Measurements from ENCODE around the gene MKRN2OS.

The MKRN2OS gene

GRCh38 chr3:12579456-12579855 lies 34.2 kb upstream of the MKRN2OS start:
- H3F3A ChIP-seq (ENCODE audit: low read depth), result no peaks in the 10 kb centered on the region
- H3K4me3 ChIP-seq (ENCODE audit: low read length, poor library complexity, severe bottlenecking), result no peak overlapping the region
- no peaks in the 10 kb centered on the region for H4K20me1 ChIP-seq (ENCODE audit: insufficient read depth, low read length, poor library complexity, severe bottlenecking)
- no peaks in the 10 kb centered on the region for H3K79me2 ChIP-seq (ENCODE audit: insufficient read depth, low read length)
- H3K27me3 ChIP-seq (ENCODE audit: insufficient read depth, low read length, poor library complexity, severe bottlenecking), result no peaks in the 10 kb centered on the region
- no peaks in the 10 kb centered on the region for H3K9me3 ChIP-seq (ENCODE audit: insufficient read depth, low read depth, low read length)
- no peak overlapping the region for H2AFZ ChIP-seq (ENCODE audit: low read length)
- H3K9me2 ChIP-seq (replicated peaks; ENCODE audit: low read depth, low read length), result no peaks in the 10 kb centered on the region
- H3K9ac ChIP-seq (ENCODE audit: low read depth, low read length, poor library complexity, severe bottlenecking), result no peak overlapping the region
- no peak for TF ChIP-seq EZH2phosphoT487 (IDR thresholded peaks at IDR 0.05; ENCODE audit: borderline replicate concordance)
- TF ChIP-seq, protein P1, sequence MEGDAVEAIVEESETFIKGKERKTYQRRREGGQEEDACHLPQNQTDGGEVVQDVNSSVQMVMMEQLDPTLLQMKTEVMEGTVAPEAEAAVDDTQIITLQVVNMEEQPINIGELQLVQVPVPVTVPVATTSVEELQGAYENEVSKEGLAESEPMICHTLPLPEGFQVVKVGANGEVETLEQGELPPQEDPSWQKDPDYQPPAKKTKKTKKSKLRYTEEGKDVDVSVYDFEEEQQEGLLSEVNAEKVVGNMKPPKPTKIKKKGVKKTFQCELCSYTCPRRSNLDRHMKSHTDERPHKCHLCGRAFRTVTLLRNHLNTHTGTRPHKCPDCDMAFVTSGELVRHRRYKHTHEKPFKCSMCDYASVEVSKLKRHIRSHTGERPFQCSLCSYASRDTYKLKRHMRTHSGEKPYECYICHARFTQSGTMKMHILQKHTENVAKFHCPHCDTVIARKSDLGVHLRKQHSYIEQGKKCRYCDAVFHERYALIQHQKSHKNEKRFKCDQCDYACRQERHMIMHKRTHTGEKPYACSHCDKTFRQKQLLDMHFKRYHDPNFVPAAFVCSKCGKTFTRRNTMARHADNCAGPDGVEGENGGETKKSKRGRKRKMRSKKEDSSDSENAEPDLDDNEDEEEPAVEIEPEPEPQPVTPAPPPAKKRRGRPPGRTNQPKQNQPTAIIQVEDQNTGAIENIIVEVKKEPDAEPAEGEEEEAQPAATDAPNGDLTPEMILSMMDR (conservative IDR thresholded peaks at IDR 0.05; ENCODE audit: low read length), result no peak
- peaks cover 95% of the 10 kb centered on the region for H3K36me3 ChIP-seq (ENCODE audit: insufficient read depth, low read length)
- H3K4me1 ChIP-seq (ENCODE audit: insufficient read depth, low read length, poor library complexity, severe bottlenecking), result no peaks in the 10 kb centered on the region
- H3K4me2 ChIP-seq (ENCODE audit: low read depth, low read length, poor library complexity, severe bottlenecking), result no peak overlapping the region

DNA sequence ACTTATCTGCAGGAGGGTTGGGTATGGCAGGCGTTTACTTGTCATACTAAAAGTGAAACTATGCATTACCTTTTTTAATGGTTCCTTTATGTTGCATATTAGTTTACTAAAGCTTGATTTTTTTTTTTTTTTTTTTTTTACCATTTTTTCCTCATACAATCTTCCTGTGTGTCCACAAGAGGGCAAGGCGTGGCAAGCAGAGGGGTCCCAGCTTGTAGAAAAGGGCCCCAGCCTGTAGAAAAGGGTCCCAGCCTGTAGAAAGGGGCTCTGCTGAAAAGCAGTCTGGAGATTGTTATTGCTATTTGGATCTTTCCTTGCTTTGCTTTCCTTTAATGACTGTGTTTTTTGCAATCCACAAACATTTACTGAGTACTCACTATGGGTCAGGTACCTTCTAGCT lies 33.4 kb upstream of the MKRN2OS start:
- H3K4me1 ChIP-seq (ENCODE audit: insufficient read depth, low read length, poor library complexity, severe bottlenecking), result no peaks in the 10 kb centered on the region
- no peaks in the 10 kb centered on the region for H4K20me1 ChIP-seq (ENCODE audit: insufficient read depth, low read length, poor library complexity, severe bottlenecking)
- H3K9me3 ChIP-seq (ENCODE audit: insufficient read depth, low read depth, low read length), result no peaks in the 10 kb centered on the region
- H3F3A ChIP-seq (ENCODE audit: low read depth), result no peaks in the 10 kb centered on the region
- no peak overlapping the region for H3K4me3 ChIP-seq (ENCODE audit: low read length, poor library complexity, severe bottlenecking)
- TF ChIP-seq EZH2phosphoT487 (IDR thresholded peaks at IDR 0.05; ENCODE audit: borderline replicate concordance), result no peak
- TF ChIP-seq, protein P1 (conservative IDR thresholded peaks at IDR 0.05; ENCODE audit: low read length), result no peak
- no peaks in the 10 kb centered on the region for H3K9me2 ChIP-seq (replicated peaks; ENCODE audit: low read depth, low read length)
- peaks cover 95% of the 10 kb centered on the region for H3K36me3 ChIP-seq (ENCODE audit: insufficient read depth, low read length)
- no peak overlapping the region for H2AFZ ChIP-seq (ENCODE audit: low read length)
- no peak overlapping the region for H3K4me2 ChIP-seq (ENCODE audit: low read depth, low read length, poor library complexity, severe bottlenecking)
- H3K9ac ChIP-seq (ENCODE audit: low read depth, low read length, poor library complexity, severe bottlenecking), result no peak overlapping the region
- H3K27me3 ChIP-seq (ENCODE audit: insufficient read depth, low read length, poor library complexity, severe bottlenecking), result no peaks in the 10 kb centered on the region
- H3K79me2 ChIP-seq (ENCODE audit: insufficient read depth, low read length), result no peaks in the 10 kb centered on the region

GRCh38 chr3:12577379-12577778 lies 32.1 kb upstream of the MKRN2OS start:
- Histone ChIP-seq H3K9me2 (replicated peaks; ENCODE audit: low read depth, low read length) (no peaks in the 10 kb centered on the region), H3K4me1 (ENCODE audit: insufficient read depth, low read length, poor library complexity, severe bottlenecking) (no peaks in the 10 kb centered on the region), H3K9me3 (ENCODE audit: insufficient read depth, low read depth, low read length) (no peaks in the 10 kb centered on the region), H3K36me3 (ENCODE audit: insufficient read depth, low read length) (peaks cover 95% of the 10 kb centered on the region), H3K9ac (ENCODE audit: low read depth, low read length, poor library complexity, severe bottlenecking) (no peak overlapping the region), H4K20me1 (ENCODE audit: insufficient read depth, low read length, poor library complexity, severe bottlenecking) (no peaks in the 10 kb centered on the region), H3K4me2 (ENCODE audit: low read depth, low read length, poor library complexity, severe bottlenecking) (no peak overlapping the region), H3F3A (ENCODE audit: low read depth) (no peaks in the 10 kb centered on the region), H2AFZ (ENCODE audit: low read length) (no peak overlapping the region), H3K4me3 (ENCODE audit: low read length, poor library complexity, severe bottlenecking) (no peak overlapping the region), H3K27me3 (ENCODE audit: insufficient read depth, low read length, poor library complexity, severe bottlenecking) (no peaks in the 10 kb centered on the region), H3K79me2 (ENCODE audit: insufficient read depth, low read length) (no peaks in the 10 kb centered on the region)
- TF ChIP-seq, protein P1 (conservative IDR thresholded peaks at IDR 0.05; ENCODE audit: low read length), result no peak
- TF ChIP-seq EZH2phosphoT487 (IDR thresholded peaks at IDR 0.05; ENCODE audit: borderline replicate concordance), result no peak
